CD4-positive, alpha-beta T cell treated with Interleukin-1 beta for 1 hour (primary cell): Measurements from ENCODE around the gene MAP3K19.
"Not testable (repeated sequence)": the region's sequence is repeated elsewhere in the genome, so short reads cannot be mapped to it uniquely, and the experiment has no call there.

Experiments used
- DNase-seq, 2 donors: peaks; one replicate each; pipeline ENCODE4 v3.0.0-alpha.2; 2020 to 2022

The MAP3K19 gene

DNA sequence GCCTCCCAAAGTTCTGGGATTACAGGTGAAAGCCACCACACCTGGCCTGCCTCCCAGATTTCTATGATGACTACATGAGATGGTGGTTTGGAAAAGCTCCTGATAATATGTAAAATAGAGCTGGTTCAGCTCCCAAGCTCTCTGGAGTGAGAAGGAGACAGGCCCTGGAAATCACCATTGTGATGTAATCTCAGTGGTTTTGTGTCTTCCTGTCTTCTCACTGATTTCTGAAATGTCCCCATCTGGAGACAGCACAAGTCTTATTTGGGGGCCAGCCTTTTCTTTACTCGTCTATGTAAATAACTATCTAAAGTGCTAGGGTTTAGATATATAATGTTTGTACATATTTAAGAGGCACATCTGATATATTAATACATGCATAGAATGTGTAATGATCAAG lies 64.6 kb downstream of the MAP3K19 start:
- DNase-seq, result no peak

DNA sequence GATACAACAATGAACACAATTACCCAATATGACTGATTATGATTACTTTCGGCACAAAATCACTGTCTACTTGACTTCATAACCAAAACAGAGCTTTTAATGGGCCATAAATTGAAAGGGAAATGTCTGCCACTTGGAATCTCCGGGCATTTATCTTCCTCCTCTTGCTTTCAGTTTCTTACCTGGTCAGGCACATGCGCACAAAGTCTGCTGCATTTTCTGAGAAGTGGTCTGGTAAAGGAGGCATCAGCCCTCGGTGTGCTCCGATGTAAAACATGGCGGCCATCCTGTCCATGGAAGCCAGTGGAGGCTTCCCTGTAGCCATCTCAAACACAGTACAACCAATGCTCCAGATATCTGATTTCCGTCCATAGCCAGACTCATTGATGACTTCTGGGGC lies 66.6 kb downstream of the MAP3K19 start:
- no peak for DNase-seq

DNA sequence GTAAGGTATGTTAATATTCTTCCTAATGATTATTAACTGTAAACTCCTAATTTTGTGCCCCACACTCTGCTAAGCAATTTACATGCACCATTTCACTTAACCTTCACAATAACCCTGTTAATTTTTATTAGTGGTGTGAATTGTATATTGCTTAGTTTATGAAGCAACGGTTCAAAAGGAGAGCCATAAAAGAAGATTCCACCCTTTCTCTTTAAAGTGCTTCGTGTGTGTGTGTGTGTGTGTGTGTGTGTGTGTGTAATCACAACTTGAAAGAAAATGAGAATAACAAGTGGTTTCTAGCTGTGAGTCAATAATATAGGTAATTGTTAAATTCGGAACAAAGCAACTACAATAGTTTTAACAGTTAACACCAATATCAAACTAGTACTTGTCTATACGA lies 68.0 kb downstream of the MAP3K19 start:
- no peak for DNase-seq

DNA sequence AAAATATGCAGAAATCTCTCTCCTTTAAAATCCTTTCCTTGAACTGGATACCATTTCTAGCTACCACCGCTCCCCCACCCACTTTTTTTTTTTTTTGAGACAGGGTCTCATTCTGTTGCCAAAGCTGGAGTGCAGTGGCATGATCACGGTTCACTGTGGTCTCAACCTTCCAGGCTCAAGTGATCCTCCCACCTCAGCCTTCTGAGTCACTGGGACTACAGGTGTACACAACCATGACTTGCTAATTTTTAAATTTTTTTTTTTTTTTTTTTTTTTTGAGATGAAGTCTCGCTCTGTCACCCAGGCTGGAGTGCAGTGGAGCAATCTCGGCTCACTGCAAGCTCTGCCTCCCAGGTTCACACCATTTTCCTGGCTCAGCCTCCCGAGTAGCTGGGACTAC lies 70.1 kb downstream of the MAP3K19 start:
- not testable (repeated sequence) for DNase-seq

DNA sequence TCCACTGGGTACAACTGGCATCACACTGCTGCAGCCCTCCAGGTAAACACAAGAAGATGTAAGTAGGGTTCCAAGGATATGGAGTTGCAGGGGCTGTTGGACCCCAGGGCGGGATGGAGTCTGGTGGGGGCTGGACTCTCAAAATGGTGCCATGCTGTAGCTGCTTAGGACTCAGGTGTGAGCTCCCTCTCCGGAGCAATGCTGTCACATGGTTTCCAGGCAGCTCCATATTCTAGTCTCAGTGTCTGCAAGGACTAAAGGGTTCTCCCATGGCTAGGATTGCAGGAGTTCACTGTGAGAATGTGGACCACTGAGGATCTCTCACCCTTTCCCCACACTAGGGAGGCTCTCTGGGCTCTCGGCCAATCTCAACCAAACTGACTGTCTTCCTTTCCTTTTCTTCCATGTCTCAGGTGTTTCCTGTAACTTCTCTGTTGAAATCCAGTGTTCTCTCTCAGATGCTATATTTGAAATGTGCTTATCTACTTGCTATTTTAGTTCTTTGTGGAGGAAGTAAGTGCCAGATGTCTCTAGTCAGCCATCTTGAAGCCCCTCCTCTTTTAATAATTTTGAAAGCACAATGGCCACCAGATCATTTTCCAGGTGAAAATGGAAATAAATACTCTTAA lies 71.1 kb downstream of the MAP3K19 start:
- no peak for DNase-seq

DNA sequence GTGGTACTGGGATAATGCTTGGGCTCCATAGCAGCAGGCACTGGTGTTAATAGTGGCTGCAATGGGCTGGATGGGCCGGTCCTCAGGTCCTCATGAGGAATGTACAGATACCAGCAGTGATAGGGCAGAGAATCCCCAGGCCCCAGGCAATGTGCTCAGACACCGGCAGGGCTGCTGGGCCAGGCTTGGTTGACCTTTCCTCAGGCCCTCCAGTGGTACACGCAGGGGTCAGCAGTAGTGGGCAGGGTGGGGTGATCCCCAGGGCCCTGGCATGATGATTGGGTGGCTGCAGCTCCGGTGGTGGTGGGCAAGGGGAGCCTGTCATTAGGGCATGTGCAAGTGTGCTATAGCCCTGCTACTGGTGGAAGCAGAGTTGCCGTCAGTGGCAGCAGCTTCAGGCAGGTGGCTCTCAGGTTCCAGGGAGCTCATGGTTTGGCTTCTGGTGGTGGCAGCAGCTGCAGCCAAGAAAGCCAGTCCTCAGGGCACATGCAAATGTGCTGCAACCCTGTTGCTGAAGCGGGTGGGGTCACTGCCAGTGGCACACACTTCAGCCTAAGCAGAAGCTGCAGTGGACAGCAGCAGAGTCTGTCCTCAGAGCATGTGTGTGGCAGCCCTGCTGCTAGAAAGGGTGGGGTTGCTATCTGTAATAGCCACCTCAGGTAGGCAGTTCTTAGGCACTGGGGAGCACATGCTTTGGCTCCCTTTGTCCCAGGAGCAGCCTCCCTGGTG lies 71.8 kb downstream of the MAP3K19 start:
- no peak for DNase-seq

DNA sequence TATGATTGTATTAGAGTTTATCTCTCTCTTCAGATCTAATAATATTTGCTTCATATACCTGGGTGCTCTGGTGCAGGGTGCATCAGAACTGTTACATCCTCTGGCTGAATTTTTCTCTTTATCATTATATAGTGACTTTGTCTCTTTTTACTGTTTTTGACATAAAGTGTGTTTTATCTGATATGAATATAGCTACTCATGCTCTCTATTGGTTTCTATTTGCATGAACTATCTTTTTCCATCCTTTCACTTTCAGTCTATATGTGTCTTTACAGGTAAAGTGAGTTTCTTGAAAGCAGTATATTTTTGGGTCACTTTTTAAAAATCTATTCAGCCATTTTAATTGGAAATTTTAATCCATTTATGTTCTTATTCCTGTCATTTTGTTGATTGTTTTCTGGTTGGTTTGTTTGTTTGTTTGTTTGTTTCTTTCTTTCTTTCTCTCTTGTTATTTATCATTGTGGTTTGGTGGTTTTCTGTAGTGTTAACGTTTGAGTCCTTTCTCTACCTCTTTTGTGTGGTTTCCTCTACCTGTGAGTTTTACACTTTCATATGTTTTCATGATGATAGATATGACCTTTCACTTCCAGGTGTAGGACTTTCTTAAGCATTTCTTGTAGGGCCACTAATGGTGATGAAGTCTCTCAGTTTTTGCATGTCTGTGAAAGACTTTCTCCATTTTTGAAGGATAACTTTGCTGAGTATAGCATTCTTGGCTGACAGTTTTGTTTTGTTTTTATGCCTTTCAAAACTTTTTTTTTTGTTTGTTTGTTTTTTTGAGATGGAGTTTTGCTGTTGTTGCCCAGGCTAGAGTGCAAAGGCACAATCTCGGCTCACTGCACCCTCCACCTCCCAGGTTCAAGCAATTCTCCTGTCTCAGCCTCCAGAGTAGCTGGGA lies 73.8 kb downstream of the MAP3K19 start:
- DNase-seq, result no peak

DNA sequence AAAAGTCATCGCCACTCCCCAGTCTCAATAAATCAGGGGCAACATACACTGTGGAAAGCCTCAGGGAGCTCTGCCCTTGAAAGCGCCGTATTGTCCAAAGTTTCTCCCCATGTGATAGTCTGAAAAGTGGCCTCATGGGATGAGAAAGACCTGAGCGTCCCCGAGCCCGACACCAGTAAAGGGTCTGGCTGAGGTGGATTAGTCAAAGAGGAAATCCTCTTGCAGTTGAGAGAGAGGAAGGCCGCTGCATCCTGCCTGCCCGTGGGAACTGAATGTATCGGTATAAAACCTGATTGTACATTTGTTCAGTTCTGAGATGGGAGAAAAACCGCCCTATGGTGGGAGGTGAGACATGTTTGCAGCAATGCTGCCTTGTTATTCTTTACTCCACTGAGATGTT lies 80.1 kb downstream of the MAP3K19 start:
- DNase-seq, result not testable (repeated sequence)

DNA sequence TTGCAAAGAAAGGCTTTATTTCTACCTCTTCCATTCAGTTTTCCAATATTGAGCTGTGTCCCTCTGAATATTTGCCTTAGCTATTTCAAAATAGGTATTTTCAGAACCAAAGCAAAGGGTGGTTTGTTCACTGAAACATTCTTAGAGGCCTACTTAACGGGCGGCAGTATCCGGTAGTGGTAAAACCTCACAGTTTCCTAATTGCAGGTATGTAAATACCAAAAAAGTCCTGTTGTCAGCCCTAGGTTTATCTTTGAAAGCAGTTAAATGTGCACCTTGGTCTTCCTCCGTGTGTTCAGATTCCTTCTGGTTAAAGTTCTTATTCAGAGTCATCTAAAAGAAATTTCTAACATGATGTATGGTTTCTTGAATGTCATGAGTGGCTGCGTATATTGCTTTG lies 89.8 kb downstream of the MAP3K19 start:
- DNase-seq, result no peak

DNA sequence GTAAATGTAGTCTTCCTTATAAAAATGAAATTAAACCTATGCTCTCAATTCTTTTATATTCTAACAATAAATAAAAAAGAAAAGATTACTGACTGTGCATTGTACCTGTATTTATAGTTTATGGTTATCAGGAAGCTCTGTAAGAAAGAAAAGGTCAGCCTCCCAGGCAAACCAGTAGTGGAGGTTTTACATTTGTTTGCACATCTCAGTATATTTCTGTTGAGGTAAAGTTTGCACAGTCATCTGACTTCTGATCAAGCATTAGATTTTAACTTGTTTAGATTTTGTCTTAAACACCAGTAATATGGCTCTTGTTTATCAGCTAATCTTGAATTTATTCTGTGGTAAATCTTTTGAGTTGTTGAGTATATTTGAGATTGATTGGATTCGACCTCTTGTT lies 91.5 kb downstream of the MAP3K19 start:
- no peak for DNase-seq

DNA sequence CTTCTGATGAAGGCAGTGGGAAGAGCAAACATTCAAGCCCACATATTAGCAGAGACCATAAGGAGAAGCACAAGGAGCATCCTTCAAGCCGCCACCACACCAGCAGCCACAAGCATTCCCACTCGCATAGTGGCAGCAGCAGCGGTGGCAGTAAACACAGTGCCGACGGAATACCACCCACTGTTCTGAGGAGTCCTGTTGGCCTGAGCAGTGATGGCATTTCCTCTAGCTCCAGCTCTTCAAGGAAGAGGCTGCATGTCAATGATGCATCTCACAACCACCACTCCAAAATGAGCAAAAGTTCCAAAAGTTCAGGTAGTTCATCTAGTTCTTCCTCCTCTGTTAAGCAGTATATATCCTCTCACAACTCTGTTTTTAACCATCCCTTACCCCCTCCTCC lies 93.2 kb downstream of the MAP3K19 start:
- DNase-seq, result no peak

DNA sequence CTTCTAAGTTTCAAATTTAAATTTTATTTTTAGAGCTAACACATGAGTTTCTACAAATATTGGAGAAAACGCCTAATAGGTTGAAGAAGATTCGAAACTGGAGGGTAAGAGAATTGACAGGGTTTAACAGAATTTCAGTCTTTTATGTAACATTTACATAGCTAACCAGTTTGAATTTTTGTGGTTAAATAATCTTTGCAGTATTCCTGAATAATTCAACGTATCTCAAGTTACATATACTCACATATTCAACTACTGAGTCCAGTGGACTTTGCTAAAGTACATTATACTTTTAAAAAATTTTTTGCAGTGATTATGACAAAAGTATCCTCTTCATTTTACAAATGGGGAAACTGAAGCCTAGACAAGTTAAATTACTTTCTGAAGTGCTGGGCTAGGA lies 94.6 kb downstream of the MAP3K19 start:
- no peak for DNase-seq

DNA sequence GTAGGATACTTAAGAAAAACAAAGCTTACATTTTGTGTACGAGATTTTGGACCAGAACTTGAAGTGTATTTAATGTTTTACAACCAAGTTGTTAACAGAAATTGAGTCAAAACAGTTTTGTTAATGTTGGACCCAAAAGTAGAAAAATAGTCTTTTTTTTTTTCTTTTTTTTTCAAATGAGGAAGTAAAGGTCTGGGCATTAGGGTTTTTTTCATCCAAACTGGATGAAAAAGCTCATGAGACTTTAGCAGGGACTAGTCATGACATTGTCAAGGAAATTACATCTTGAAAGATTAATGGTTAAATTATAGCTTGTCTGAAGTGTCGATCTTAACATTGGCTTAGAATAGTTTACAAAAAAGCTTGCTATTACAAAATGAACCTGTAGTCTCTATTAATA lies 96.4 kb downstream of the MAP3K19 start:
- DNase-seq, result no peak

DNA sequence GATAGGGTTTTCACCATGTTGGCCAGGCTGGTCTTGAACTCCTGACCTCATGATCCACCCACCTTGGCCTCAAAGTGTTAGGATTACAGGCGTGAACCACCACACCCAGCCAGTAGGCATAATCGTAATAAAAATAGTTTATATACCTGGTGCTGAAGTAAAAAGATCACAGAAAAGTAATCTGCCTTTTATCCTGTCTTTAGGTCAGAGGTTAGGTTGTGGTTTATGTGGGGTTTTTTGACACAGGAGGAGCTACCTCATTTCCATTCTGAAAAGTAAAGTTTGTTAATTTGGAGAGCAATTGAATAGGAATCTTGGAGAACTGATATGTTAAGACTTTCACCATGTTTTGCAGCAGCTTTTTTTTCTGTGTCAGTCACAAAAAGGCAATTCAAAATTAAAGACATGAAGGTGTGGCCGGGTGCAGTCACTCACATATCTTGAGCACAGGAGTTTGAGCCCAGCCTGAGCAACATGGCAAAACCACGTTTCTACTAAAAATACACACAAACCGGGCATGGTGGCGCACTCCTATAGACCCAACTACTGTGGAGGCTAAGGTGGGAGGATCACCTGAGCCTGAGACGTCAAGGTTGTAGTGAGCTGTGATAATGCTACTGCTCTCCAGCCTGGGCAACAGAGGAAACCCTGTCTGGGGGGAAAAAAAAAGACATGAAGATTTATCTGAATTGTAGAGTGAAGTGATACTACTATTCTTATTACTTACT lies 97.1 kb downstream of the MAP3K19 start:
- DNase-seq, result no peak

DNA sequence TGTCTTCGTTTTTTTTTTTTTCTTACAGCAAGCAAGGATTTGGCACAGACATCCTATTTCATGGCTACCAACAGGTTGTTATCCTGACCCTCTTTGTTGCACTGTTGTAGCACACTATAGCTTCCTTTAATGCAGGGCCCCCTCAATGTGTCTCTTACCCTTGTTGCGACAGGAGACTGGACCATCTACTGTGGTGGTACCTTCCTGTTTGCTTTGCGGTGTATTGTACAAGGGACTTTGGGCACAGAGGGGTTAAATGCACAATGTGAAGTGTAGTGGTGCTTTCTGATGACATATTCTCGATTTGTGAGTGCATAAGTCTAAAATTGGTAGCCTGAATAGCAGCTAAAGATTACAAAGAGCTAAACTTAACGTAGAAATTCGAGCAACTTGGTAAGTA lies 101.2 kb downstream of the MAP3K19 start:
- no peak for DNase-seq

DNA sequence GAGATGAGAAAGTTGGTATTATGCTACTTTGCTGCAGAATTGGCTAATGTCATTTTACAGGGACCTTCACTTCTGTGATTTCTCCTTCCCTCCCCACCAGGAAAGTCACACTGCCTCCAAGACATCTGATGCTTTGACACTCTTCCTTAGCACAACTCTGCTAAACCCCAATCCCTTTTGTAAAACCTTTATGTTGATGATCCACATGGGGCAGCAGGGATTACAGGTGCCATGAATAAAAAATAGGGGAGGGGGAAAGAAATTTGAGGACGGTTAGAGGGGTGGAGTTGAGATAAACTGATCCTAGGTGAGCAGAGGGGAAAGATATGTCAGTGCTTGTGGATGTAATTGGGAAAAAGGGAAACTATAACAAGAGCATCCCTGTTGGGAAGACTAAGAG lies 102.3 kb downstream of the MAP3K19 start:
- no peak for DNase-seq

DNA sequence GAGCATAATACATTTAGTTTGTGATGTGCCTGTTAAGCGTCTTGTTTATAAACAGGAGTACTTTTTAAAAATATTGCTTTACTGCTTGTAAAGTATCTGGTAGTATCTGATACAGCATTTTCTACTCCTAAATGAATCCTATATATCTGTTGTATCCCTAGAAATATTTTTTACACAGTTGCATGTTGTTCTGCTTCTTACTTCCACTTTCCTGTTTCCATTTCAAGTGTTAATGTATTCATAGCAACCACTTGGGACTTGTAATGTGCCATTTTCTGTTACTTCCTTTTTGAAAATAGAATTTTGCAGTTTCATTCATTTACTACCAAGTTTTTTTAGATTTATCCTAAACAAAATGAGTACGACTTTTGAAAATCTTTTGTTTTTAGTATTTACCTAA lies 103.7 kb downstream of the MAP3K19 start:
- DNase-seq, result no peak

DNA sequence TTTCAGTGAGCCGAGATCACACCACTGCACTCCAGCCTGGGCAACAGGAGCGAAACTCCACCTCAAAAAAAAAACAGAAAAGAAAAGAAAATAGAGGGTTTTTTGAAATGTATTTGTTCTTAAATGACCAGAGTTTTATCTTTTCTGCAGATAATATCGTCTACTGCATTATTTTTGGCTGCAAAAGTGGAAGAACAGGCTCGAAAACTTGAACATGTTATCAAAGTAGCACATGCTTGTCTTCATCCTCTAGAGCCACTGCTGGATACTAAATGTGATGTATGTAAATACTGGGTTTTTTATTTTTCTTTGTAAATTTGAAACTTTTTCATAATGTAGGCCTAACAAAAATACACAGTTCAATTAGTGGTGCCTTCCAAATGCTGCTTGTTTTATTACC lies 110.6 kb downstream of the MAP3K19 start:
- DNase-seq, result no peak

DNA sequence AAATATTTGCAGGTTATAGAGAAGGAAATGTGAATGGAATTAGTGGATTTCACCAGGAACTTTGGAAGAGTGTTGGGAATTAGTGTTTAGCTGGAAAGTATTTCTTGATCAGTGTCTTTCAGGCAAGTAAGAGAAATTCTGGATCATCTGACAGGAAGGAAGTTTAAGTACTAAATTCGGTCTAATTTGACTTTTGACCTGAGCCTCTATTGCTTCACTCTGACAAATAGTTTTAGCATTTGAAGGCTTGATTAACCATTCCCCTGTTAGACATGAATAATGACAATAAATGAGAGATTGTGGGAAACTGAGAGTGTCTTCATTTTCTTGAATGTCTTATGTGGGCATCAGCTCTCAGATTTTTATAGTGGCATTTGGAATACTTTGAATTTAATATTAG lies 112.6 kb downstream of the MAP3K19 start:
- DNase-seq, result no peak

DNA sequence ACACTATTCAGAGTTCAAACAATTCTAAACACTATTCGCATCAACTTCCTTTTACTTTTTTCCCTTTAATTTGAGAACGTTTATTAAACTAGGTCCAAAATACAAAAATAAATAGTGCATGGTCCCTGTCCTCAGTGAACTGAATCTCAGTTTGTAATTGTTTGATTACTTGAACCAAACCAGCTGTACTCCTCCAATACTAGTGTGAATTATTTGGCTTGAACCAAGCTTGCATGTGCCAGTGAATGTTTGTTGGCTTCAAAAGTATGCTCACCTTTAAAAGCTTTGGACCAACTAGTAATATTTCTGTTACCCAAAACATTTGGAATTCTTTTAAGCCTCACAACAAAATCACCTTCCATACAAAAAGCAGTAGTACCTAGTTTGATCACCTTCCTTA lies 113.1 kb downstream of the MAP3K19 start:
- DNase-seq, result no peak

DNA sequence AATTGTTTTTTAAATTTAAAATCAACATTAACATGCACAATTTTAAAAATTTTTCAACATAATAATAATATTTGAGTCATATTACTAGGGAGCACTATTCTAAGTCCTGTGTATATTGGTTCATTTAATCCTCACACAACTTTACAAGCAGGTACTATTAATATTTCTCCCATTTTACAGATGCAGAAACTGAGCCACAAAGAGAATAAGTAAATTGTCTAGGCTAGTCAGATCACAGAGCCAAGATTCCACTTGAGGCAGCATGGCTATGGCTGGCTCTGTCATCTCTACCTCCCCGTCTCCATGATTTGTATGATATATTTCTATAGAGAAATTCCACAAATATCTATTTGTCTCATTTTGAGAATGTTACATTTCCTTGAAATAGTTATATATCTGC lies 113.5 kb downstream of the MAP3K19 start:
- DNase-seq, result no peak

DNA sequence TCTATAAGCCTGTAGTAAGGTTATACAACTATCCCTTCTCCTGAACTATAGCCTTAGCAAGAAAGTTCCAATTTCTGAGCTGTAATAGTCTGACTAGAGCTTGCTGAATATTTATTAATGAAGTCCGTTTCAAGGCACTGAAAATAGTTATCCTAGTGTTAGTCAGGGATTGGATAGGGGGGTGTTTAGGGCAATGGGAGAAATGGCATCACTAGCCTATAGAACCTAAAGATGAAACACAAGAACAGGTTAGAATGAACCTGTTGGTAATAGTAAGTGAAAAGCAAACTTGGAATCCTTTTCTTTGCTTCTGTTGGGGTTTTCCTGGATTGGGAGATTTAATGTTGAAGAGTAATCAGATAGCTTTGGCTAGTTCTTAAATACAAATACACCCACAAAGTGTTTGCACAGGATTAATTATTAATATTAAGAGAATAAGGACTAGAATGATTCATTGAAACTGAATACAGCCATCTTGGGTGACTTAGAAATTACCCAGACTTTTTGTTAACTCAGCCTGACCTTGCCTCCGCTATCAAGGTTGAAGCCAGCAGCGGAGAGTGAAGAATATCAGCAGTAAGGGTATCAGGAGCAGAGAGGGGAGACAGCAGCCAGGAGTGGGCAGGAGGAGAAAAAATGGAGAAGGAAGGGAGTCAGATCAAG lies 114.3 kb downstream of the MAP3K19 start:
- no peak for DNase-seq

DNA sequence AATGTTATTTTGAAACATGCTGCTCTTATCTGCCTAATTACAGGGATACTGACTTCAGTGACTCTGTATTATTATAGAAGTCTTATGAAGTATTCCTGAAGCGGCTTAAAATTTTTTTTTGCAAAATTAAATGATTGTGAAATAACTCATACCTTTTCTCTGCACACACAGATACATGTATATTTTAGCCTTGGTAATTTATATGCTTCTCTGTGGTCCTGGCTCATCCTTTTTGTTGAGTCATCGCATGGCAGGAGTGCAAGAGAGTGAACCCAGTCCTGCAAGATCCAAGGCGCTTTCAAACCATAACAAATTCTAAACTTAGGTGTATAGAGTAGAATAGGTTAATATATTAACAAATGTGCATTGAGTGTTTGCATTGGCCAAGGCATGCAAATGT lies 120.1 kb downstream of the MAP3K19 start:
- DNase-seq, result no peak
